DLD1 (cell line): ENCODE data around the gene NEURL3.
"Not testable (repeated sequence)": the region's sequence is repeated elsewhere in the genome, so short reads cannot be mapped to it uniquely, and the experiment has no call there.

Experiments used
- in situ Hi-C: cut with HindIII; loops from 2 replicates; pipeline ENCODE4 v1.10.0; 2017; ENCODE audit warnings: low sequenced_read_pairs

The NEURL3 gene

DNA sequence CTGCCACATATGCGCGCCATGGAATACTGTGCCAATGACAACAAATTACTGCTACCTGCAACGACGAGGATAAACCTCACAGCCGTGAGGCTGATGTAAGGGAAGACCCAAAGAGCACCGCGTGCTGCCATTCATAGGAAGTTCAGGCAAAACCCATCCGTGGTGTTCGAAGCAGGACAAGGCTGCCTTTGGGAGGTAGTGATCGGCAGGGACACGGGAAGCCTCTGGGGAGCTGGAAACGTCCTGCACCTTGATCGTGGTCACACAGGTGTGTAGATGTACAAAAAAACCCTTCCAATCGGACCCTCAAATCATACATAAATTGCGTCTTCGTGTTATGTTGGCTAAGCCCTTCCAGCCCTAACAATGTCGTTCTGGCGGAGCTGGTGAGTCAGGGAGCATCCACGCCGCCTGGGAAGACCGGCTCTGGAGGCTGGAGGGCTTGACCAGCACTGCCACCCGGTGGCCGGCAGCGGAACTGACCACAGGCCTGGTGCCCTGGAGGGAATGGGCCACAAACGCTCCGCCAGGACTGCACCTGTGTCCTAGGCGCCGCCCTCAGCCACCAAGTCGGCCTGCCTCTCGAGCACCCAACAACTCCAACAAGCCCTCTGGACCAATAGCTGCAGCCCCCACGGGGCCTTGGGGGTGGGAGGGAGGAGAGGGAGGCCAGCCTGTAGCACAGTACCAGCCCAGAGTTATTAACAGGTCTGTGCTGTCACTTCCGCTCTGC is 4.1 kb upstream of the NEURL3 start:
- in situ Hi-C loops: no loop called here

- in situ Hi-C loops: no loop called here
These were observed 3.5 kb upstream of the NEURL3 start for GRCh38 chr2:96508521-96509113.

DNA sequence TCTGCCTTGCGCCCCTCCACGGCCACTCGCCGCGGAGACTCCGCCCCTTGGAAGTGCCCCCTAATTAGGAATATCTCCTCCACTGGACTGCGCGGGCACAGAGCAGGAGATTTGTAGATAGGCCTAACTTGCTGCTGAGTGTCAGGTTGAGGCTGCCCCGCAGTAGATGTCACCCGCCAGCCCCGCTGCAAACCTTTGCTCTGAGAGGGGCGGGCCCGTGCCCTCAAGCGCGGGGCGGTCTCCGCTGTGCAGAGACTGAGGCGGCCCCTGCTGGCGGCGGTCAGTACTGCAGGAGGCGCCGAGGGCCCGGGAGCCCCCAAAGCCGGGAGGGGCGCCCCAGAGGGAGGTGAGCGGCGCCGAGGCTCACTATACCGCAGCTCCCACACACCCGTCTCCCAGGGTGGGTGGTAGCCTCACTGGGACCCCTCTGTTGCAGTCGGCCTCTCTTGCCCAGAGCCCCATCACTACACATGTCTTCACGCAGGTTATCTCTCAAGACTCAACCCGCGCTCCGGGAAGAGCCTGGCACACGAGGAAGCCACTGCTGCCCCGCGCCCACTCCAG is 2.9 kb upstream of the NEURL3 start:
- in situ Hi-C loops: no loop called here

- in situ Hi-C loops: no loop called here
These were observed 1.7 kb upstream of the NEURL3 start for GRCh38 chr2:96506907-96507240.

GRCh38 chr2:96506016-96506906 is 1.1 kb upstream of the NEURL3 start:
- in situ Hi-C loops: no loop called here

DNA sequence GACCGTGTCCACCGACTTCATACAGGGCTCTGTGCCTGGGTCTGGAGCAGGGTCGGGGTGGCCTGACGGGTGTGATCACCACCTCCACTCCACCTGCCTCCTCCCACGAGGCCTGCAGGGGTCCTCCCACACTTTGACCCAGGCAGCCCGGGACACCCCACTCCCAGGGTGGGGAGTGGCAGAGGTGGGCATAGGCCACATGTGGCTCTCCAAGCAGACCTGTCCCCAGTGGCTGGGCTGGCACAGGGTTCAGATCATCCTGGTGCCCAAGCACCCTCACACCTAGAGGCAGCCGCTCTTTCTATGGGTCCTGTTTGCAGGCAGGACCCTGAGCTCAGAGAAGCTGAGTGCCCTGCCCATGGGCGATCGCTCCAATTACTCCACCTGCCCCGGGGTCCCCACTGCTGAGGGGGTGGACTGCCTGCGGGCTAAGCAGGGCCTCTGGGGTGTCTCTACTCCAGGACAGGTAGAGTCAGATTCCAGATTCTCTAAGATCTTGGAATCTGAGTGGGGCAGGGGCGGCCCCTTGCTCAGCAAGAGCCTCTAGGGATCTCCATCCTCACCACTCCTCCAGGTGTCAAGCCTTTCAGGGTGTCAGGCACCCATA is 1.4 kb downstream of the NEURL3 start:
- in situ Hi-C loops: no loop called here

DNA sequence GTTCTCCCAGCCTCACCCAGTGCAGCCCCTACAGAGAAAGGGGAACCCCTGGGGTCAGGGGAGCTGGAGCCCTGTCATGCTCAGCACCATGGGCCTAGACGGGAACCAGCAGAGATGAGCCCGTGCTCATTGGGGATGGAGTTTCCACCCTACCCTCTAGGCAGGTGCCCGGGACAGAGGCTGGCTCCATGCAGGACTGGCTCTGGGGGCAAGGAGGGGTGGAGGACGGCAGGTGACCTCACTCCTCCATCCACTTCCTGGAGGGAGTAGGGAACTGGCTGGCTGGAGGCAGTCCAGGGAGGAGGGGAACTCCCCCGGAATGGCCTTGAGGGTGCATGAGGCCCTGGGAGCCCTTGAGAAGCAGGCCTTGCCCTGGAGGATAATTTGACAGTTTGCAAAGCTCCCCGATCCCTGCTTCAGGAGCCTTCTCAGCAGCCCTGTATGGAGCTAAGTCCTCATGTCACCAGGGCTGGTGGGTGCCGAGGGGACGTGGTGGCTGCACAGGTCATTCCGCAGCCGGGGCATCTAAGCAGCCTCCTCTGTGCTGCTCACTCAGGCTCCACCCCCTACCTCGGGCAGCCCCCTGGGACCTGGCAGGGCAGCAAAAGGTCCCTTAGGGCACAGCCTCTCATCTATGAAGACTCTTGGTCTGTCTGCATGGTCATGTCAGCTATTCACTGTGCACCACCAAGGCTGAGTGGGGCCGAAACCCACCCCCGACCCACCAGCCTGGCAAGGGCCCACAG is 2.1 kb downstream of the NEURL3 start:
- in situ Hi-C loops: no loop called here

GRCh38 chr2:96501886-96502810 is 3.0 kb downstream of the NEURL3 start:
- in situ Hi-C loops: no loop called here

DNA sequence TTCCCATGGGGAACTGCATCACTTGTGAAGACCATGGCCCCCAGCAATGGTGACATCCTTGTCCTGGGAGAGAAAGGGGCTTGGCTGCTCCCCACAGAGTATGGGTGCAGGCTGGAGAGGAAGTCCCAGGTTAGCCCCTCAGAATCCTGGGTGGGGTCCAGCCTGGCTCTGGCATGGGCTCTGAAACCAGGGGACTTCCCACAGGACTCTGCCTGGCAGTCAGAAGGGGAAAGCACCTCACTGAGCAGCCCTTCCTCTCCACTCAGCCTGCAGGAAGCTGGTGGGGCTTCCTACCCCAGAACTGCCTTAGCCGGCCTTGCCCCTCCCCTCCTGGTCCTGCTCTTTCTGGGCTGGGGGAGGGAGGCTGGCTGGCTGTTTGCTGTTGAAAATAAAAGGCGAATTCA is 3.7 kb downstream of the NEURL3 start:
- in situ Hi-C loops: no loop called here

DNA sequence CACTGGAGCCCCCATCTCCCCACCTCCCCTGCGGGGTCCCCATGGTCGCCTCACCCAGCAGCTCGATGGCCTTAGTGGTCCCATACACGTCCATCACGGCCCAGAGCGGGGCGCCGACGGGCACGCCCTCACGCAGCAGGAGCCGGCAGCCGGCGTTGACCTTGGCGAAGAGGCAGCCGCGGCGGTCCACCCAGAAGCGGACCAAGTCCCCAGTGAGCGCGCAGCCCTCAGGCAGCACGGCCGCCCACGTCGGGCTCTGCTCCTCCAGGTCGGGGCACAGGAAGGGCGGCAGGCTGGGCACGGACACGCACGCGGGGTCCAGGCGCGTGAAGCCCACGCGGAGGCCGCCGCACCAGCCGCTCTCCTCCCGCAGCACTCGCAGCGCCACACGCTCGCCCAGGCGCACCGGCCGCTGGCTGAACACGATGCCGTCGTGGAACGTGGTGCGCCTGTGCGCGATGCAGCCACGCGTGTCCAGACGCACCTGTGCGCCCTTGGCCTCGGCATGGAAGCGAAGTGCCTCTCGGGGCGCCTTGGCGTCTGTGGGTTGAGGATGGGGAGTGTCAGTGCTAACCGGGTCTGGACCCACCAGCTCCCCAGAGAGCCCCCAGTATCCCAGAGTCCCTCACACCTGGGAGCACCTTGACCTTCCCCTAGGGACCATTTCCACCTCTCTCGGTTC is 4.6 kb downstream of the NEURL3 start:
- in situ Hi-C loops: no loop called here

- in situ Hi-C loops: no loop called here
These were observed 5.8 kb downstream of the NEURL3 start for GRCh38 chr2:96499061-96499960.

GRCh38 chr2:96498611-96499010 is 6.5 kb downstream of the NEURL3 start:
- in situ Hi-C loops: not testable (repeated sequence)

- in situ Hi-C loops: no loop called here
These were observed 7.1 kb downstream of the NEURL3 start for GRCh38 chr2:96498021-96498431.

- in situ Hi-C loops: no loop called here
These were observed 9.1 kb downstream of the NEURL3 start for GRCh38 chr2:96495982-96496629.

GRCh38 chr2:96494188-96494587 is 11.0 kb downstream of the NEURL3 start:
- in situ Hi-C loops: no loop called here

GRCh38 chr2:96493072-96493471 is 12.1 kb downstream of the NEURL3 start:
- in situ Hi-C loops: no loop called here

DNA sequence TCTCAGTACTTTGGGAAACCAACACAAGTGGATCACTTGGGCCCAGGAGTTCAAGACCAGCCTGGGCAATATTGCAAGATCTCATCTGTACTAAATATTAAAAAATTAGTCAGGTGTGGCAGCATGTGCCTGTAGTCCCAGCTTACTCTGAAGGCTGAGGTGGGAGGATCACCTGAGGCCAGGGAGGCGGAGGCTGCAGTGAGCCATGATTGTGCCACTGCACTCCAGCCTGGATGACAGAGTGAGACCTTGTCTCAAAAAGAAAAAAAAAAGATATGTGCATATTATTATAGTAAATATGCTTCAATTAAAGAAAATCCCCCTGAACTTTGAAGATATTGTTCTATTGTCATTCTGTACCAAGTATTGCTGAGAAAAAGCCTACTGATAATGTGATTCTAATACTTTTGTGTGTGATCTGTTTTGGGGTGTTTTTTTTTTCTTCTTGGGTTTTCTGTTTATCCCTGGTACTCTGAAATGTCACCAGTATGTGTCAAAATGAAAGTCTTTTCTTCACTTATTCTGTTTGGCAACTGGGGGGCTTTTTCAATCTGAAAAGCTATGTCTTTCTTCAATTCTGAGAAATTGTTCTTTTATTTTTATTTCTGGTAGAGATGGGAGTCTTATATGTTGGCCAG is 13.2 kb downstream of the NEURL3 start:
- in situ Hi-C loops: no loop called here
